Ramos (cell line): ENCODE measurements around the gene GPR26.
"Not testable (repeated sequence)": the region's sequence is repeated elsewhere in the genome, so short reads cannot be mapped to it uniquely, and the experiment has no call there.

Source experiments
- in situ Hi-C: fragments of 300-500 bp; cut with MboI; formaldehyde crosslinking; loops from one replicate; pipeline ENCODE4 v1.14.3; 2022; ENCODE audit warnings: low sequenced_read_pairs; ENCODE audit not compliant: unreplicated experiment

Gene GPR26

GRCh38 chr10:123703195-123703790 is 37.1 kb downstream of the GPR26 start:
- in situ Hi-C loops: no loop called here

GRCh38 chr10:123704076-123704475 is 37.9 kb downstream of the GPR26 start:
- in situ Hi-C loops: no loop called here

- in situ Hi-C loops: no loop called here
These were observed 38.7 kb downstream of the GPR26 start for GRCh38 chr10:123704812-123705211.

GRCh38 chr10:123706236-123706635 is 40.1 kb downstream of the GPR26 start:
- in situ Hi-C loops: no loop called here

GRCh38 chr10:123715546-123715945 is 49.4 kb downstream of the GPR26 start:
- in situ Hi-C loops: no loop called here

- in situ Hi-C loops: no loop called here
These were observed 51.2 kb downstream of the GPR26 start for GRCh38 chr10:123717336-123717735.

GRCh38 chr10:123718544-123719060 is 52.4 kb downstream of the GPR26 start:
- in situ Hi-C loops: no loop called here

GRCh38 chr10:123720536-123720935 is 54.4 kb downstream of the GPR26 start:
- in situ Hi-C loops: no loop called here

GRCh38 chr10:123721441-123722049 is 55.4 kb downstream of the GPR26 start:
- in situ Hi-C loops: no loop called here

GRCh38 chr10:123722351-123722750 is 56.2 kb downstream of the GPR26 start:
- in situ Hi-C loops: no loop called here

- in situ Hi-C loops: no loop called here
These were observed 58.6 kb downstream of the GPR26 start for GRCh38 chr10:123724747-123725146.

GRCh38 chr10:123726381-123726780 is 60.2 kb downstream of the GPR26 start:
- in situ Hi-C loops: no loop called here

GRCh38 chr10:123726836-123727235 is 60.7 kb downstream of the GPR26 start:
- in situ Hi-C loops: no loop called here

- in situ Hi-C loops: no loop called here
These were observed 63.4 kb downstream of the GPR26 start for GRCh38 chr10:123729523-123729922.

GRCh38 chr10:123736917-123737316 is 70.8 kb downstream of the GPR26 start:
- in situ Hi-C loops: not testable (repeated sequence)

- in situ Hi-C loops: no loop called here
These were observed 75.0 kb downstream of the GPR26 start for GRCh38 chr10:123741146-123741545.

- in situ Hi-C loops: no loop called here
These were observed 75.6 kb downstream of the GPR26 start for GRCh38 chr10:123741711-123742110.

- in situ Hi-C loops: no loop called here
These were observed 76.7 kb downstream of the GPR26 start for GRCh38 chr10:123742751-123743440.

GRCh38 chr10:123743441-123744223 is 77.5 kb downstream of the GPR26 start:
- in situ Hi-C loops: no loop called here

- in situ Hi-C loops: no loop called here
These were observed 78.0 kb downstream of the GPR26 start for GRCh38 chr10:123744224-123744536.
